Mesodermal cell (in vitro differentiated cells): Measurements from ENCODE around the gene GLI3.

Source experiments
- H3K27ac ChIP-seq: 2 replicates; pipeline ENCODE4 v1.7.0; 2013; ENCODE audit warnings: mild to moderate bottlenecking, low read depth, low read length, moderate library complexity; ENCODE audit not compliant: severe bottlenecking
- H3K36me3 ChIP-seq: 2 replicates; pipeline ENCODE4 v1.7.1; 2013; ENCODE audit warnings: mild to moderate bottlenecking, low read length, moderate library complexity; ENCODE audit not compliant: control insufficient read depth, insufficient read depth
- H3K4me1 ChIP-seq: one replicate; pipeline ENCODE4 v1.7.1; 2013; ENCODE audit warnings: mild to moderate bottlenecking, low read length; ENCODE audit not compliant: insufficient read depth, control insufficient read depth, poor library complexity, severe bottlenecking
- H3K4me3 ChIP-seq: 2 replicates; pipeline ENCODE4 v1.7.0; 2013; ENCODE audit warnings: low read length, control low read depth, mild to moderate bottlenecking; ENCODE audit not compliant: insufficient read depth, poor library complexity, severe bottlenecking; ENCODE audit errors: extremely low read depth
- H3K9me3 ChIP-seq: 2 replicates; pipeline ENCODE4 v1.7.1; 2013; ENCODE audit warnings: mild to moderate bottlenecking, low read length, moderate library complexity; ENCODE audit not compliant: control insufficient read depth
- WGBS, 2 experiments: methylation state at CpG; one replicate each; pipeline ENCODE4 v1.1.5; 2013; ENCODE audit warnings: missing lambda C conversion rate in 2 of 2; ENCODE audit not compliant: insufficient coverage in 2 of 2; 5-methylcytosine and 5-hydroxymethylcytosine counted together

The GLI3 gene

GRCh38 chr7:42045961-42046360 is 191.0 kb downstream of the GLI3 start:
- H3K36me3 ChIP-seq: peaks cover 70% of the 10 kb centered on the region

DNA sequence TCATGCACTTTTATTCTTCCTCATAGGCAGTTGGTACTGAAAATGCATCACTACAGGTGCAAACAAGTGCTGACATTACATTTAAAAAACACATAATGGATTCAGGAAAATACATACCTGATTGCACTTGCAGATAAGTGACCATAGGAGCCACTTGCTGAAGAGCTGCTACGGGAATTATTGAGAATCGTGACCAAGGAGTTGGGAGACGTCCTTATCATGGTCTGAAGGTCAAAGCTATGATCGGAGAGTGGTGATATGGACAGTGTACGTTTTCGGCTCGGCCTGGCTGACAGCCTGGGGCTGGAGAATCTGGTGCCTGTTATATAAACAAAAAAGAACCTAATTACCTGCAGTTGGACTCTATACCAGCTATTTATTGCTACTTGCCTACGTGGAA is 197.1 kb downstream of the GLI3 start:
- WGBS, 2 experiments: 91 to 96% methylated on average over 6 of the region's 8 CpGs
- H3K4me3 ChIP-seq: no peak overlapping the region
- H3K36me3 ChIP-seq: peaks cover 87% of the 10 kb centered on the region
- no peaks in the 10 kb centered on the region for H3K9me3 ChIP-seq
- no peaks in the 10 kb centered on the region for H3K4me1 ChIP-seq
- H3K27ac ChIP-seq: no peak overlapping the region

More at GRCh38 chr7:42045961-42046360, 191.0 kb downstream of the GLI3 start:
- no peak overlapping the region for H3K27ac ChIP-seq
- H3K4me3 ChIP-seq: no peak overlapping the region
- WGBS, 2 experiments: 90 to 100% methylated on average over 2 of the region's 4 CpGs
- H3K4me1 ChIP-seq: no peaks in the 10 kb centered on the region
- no peaks in the 10 kb centered on the region for H3K9me3 ChIP-seq

GRCh38 chr7:42035210-42035609 is 201.8 kb downstream of the GLI3 start:
- no peak overlapping the region for H3K27ac ChIP-seq
- no peaks in the 10 kb centered on the region for H3K9me3 ChIP-seq
- peaks cover 78% of the 10 kb centered on the region for H3K36me3 ChIP-seq
- H3K4me1 ChIP-seq: no peaks in the 10 kb centered on the region
- WGBS, 2 experiments: 73 to 90% methylated on average over 2 to 3 of the region's 3 CpGs
- H3K4me3 ChIP-seq: no peak overlapping the region

DNA sequence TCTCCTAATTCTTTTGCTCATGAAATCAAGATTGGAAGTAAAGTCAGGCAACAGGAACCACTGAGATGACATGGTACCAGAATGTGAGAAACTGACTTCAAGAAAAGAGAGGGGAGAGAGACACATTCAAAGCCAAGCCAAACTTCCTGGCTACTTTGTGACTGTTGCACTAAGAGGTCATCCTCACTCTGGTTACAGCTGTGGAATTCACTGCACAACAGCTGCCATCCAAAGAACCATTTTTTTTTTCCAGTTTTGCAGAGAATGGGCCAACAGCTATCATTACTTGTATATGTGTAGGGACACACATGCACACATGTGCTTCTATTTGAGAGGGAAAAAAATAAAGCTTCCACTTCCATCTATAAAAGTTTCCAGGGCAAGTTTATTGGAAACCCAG is 203.5 kb downstream of the GLI3 start:
- peaks cover 77% of the 10 kb centered on the region for H3K36me3 ChIP-seq
- no peak overlapping the region for H3K27ac ChIP-seq

GRCh38 chr7:42029405-42029804 is 207.6 kb downstream of the GLI3 start:
- Histone ChIP-seq H3K36me3 (peaks cover 72% of the 10 kb centered on the region), H3K4me3 (no peak overlapping the region), H3K9me3 (no peaks in the 10 kb centered on the region), H3K27ac (no peak overlapping the region), H3K4me1 (no peaks in the 10 kb centered on the region)
- WGBS, 2 experiments: 74 to 75% methylated on average over 5 to 6 of the region's 6 CpGs

More for the DNA sequence above, 203.5 kb downstream of the GLI3 start:
- Histone ChIP-seq H3K9me3 (no peaks in the 10 kb centered on the region), H3K4me3 (no peak overlapping the region), H3K4me1 (no peaks in the 10 kb centered on the region)

DNA sequence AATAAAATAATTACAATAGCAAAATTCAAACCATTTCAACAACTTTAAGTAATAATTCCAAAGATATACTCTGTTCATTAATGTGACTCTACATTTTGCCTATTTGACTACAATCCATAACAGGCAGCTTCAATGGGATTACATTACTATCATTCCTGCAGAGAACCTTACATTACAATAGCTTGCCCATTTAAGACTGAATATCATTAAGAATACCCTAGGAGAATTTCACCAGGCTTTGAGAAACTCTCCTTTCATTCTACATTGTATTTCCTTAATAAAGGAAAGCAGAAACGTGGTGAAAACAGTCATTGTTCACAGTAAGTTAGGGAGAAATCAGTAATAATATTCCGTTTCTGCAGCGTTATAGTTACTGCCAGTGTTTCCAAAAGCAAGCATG is 209.5 kb downstream of the GLI3 start:
- no peak overlapping the region for H3K27ac ChIP-seq

GRCh38 chr7:42026622-42027197 is 210.3 kb downstream of the GLI3 start:
- Histone ChIP-seq H3K4me1 (no peaks in the 10 kb centered on the region), H3K9me3 (no peaks in the 10 kb centered on the region)
- WGBS, 2 experiments: 95 to 96% methylated on average over 3 of the region's 6 CpGs

More for the DNA sequence above, 209.5 kb downstream of the GLI3 start:
- no peak overlapping the region for H3K4me3 ChIP-seq
- peaks cover 75% of the 10 kb centered on the region for H3K36me3 ChIP-seq
- H3K9me3 ChIP-seq: no peaks in the 10 kb centered on the region
- WGBS, 2 experiments: 57 to 63% methylated on average over 3 of the region's 3 CpGs
- H3K4me1 ChIP-seq: no peaks in the 10 kb centered on the region

DNA sequence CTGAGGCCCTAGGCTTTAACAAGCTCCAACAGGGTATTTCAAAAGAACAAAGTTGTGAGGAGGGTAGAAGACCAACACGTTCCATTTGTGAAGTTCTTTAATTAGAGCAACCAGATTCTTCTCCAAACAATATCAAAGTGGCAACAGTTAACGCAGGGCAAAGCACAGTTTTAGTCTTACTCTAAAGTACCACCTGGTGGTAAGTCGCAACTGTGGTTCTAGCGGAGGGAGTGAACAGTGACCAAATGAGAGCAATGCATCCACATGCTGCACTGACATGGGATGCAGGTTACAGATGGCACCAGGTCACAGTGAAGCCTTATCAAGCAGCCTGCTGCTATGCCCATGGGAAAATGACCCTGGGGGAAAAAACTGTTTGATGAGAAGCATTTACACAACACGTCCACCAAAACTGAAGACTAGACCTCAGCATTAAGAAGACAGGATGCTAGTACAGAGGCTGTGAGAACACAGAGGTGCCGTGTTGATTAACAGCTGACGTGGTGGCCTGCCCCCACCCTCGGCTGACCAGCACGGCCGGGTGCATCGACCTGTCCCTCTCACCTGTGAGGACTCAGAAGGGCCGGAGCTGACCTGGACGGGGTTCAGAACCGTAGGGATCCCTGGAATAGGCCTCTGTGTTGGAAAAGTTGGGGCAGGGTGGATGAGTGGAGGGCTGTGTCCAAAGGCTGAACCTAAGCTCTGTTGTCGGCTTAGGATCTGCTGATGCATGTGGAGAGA is 211.2 kb downstream of the GLI3 start:
- 95 to 96% methylated on average over 13 to 14 of the region's 15 CpGs for WGBS, 2 experiments
- Histone ChIP-seq H3K36me3 (peaks cover 81% of the 10 kb centered on the region), H3K4me3 (no peak overlapping the region)

More at GRCh38 chr7:42026622-42027197, 210.3 kb downstream of the GLI3 start:
- Histone ChIP-seq H3K4me3 (no peak overlapping the region), H3K27ac (no peak overlapping the region), H3K36me3 (peaks cover 83% of the 10 kb centered on the region)

DNA sequence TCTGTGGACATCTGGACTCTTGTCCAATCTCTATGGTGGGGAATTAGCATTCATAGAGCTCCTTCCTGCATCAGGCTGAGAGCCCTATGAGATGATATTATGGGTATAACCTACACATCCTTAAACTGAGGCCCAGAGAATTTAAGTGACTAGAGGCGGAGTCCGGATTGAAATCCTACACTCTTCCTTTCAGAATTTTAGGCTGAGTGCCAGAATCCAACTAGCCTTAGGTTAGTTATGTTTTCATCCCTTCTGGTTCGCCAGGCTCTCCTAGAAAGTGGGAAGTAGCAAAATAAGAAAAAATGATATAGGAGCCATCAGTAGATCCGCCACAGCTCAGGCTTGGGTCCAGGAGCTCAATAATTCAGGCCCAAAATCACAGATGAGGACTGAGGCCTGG is 212.5 kb downstream of the GLI3 start:
- 100% methylated on average over 1 to 2 of the region's 4 CpGs for WGBS, 2 experiments
- peaks cover 79% of the 10 kb centered on the region for H3K36me3 ChIP-seq
- no peak overlapping the region for H3K27ac ChIP-seq

More for the DNA sequence above, 211.2 kb downstream of the GLI3 start:
- Histone ChIP-seq H3K4me1 (no peaks in the 10 kb centered on the region), H3K9me3 (no peaks in the 10 kb centered on the region), H3K27ac (no peak overlapping the region)

GRCh38 chr7:42023262-42023661 is 213.7 kb downstream of the GLI3 start:
- Histone ChIP-seq H3K36me3 (peaks cover 82% of the 10 kb centered on the region), H3K27ac (no peak overlapping the region), H3K9me3 (no peaks in the 10 kb centered on the region), H3K4me3 (no peak overlapping the region), H3K4me1 (no peaks in the 10 kb centered on the region)
- WGBS, 2 experiments: 74 to 81% methylated on average over 6 to 7 of the region's 10 CpGs

More for the DNA sequence above, 212.5 kb downstream of the GLI3 start:
- no peak overlapping the region for H3K4me3 ChIP-seq
- H3K9me3 ChIP-seq: no peaks in the 10 kb centered on the region
- no peaks in the 10 kb centered on the region for H3K4me1 ChIP-seq

DNA sequence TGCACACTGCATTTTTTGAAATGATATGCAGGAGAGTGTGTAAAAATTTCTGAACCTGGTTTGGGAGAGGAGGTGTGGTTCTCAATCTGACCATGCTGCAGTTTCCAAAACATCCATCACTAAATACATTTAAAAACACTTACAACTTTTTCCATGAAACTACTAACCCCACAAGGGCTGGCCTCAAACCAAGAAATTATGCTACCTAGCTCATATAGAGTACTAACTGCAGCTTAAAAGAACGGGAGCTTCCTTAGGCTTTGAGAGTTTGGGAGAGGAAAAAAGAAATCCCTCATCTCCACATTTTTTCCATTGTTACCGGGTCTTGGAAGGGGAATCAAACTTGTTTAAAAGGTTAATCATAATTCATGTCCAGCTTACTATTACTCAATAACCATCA is 214.2 kb downstream of the GLI3 start:
- WGBS, 2 experiments: no CpG with 5 or more reads among the region's 2 CpGs
- Histone ChIP-seq H3K4me1 (no peaks in the 10 kb centered on the region), H3K27ac (no peak overlapping the region), H3K36me3 (peaks cover 82% of the 10 kb centered on the region), H3K9me3 (no peaks in the 10 kb centered on the region), H3K4me3 (no peak overlapping the region)
